Liver (tissue), 9 donors: Measurements from ENCODE around the gene THY1. TPM values are rescaled to one million over a fixed set of nuclear protein-coding genes. Genes with fewer than 3 reads are reported as not detected.

Source experiments
- DNase-seq: peaks from one replicate; pipeline ENCODE4 v3.0.0-alpha.2; 2017; ENCODE audit warnings: low spot score
- H3K27ac ChIP-seq, 2 donors: one replicate each; pipeline ENCODE4 v1.7.0; 2013; ENCODE audit warnings: inconsistent platforms in 2 of 2, low read length in 2 of 2, control low read depth in 1 of 2, low read depth in 1 of 2, mild to moderate bottlenecking in 1 of 2
- H3K27me3 ChIP-seq, 4 donors: one replicate each; pipeline versions ENCODE4 v1.6.1 to v1.7.0; 2013; ENCODE audit warnings: low read length in 3 of 4, inconsistent platforms in 1 of 4, mild to moderate bottlenecking in 1 of 4, moderate library complexity in 1 of 4; ENCODE audit not compliant: control insufficient read depth in 4 of 4, insufficient read depth in 4 of 4
- H3K36me3 ChIP-seq, 4 donors: one replicate each; pipeline versions ENCODE4 v1.6.1 to v1.7.0; 2013; ENCODE audit warnings: low read length in 3 of 4, mild to moderate bottlenecking in 3 of 4, low read depth in 1 of 4, moderate library complexity in 1 of 4; ENCODE audit not compliant: control insufficient read depth in 4 of 4, insufficient read depth in 3 of 4
- H3K4me1 ChIP-seq, 4 donors: one replicate each; pipeline versions ENCODE4 v1.6.1 to v1.7.0; 2013; ENCODE audit warnings: low read length in 3 of 4, mild to moderate bottlenecking in 3 of 4, moderate library complexity in 1 of 4; ENCODE audit not compliant: control insufficient read depth in 4 of 4, insufficient read depth in 4 of 4
- H3K4me3 ChIP-seq, 3 donors: one replicate each; pipeline versions ENCODE4 v1.6.1 to v1.7.0; 2013; ENCODE audit warnings: low read length in 3 of 3, control low read depth in 1 of 3, low read depth in 1 of 3, mild to moderate bottlenecking in 1 of 3
- H3K9ac ChIP-seq, 2 donors: one replicate each; pipeline ENCODE4 v1.7.0; 2013; ENCODE audit warnings: low read length in 2 of 2, mild to moderate bottlenecking in 2 of 2, moderate library complexity in 2 of 2, control low read depth in 1 of 2, low read depth in 1 of 2
- H3K9me3 ChIP-seq, 4 donors: one replicate each; pipeline versions ENCODE4 v1.6.1 to v1.7.0; 2013; ENCODE audit warnings: low read length in 3 of 4; ENCODE audit not compliant: control insufficient read depth in 4 of 4
- CTCF ChIP-seq: fragments of 150-350 bp; IDR thresholded peaks from 2 replicates; pipeline ENCODE4 v1.5.1; 2017; ENCODE audit warnings: improper control_type of control experiment, low read depth, low read length; ENCODE audit not compliant: missing input control
- EGR1 ChIP-seq, 2 donors: IDR thresholded peaks; 2 replicates each; pipeline ENCODE4 v1.6.1; 2016 to 2018; ENCODE audit warnings: antibody characterized with exemption in 2 of 2, low read depth in 2 of 2
- FOXA1 ChIP-seq: IDR thresholded peaks from 2 replicates; pipeline ENCODE4 v1.6.1; 2016; ENCODE audit warnings: antibody characterized with exemption
- FOXA2 ChIP-seq: IDR thresholded peaks from 2 replicates; pipeline ENCODE4 v1.6.1; 2016; ENCODE audit warnings: antibody characterized with exemption
- GABPA ChIP-seq, 2 donors: IDR thresholded peaks in 1 of 2; conservative IDR thresholded peaks in 1 of 2; 2 replicates each; pipeline ENCODE4 v1.6.1; 2016; ENCODE audit warnings: antibody characterized with exemption in 2 of 2, mild to moderate bottlenecking in 1 of 2, moderate library complexity in 1 of 2
- HNF4A ChIP-seq, 2 donors: conservative IDR thresholded peaks; 2 replicates each; pipeline ENCODE4 v1.6.1; 2016; ENCODE audit warnings: antibody characterized with exemption in 2 of 2, mild to moderate bottlenecking in 2 of 2
- HNF4G ChIP-seq: IDR thresholded peaks from 2 replicates; pipeline ENCODE4 v1.6.1; 2016; ENCODE audit warnings: antibody characterized with exemption
- JUND ChIP-seq, 2 donors: IDR thresholded peaks; 2 replicates each; pipeline ENCODE4 v1.6.1; 2016; ENCODE audit warnings: antibody characterized with exemption in 2 of 2
- NR2F2 ChIP-seq: IDR thresholded peaks from 2 replicates; pipeline ENCODE4 v1.6.1; 2016; ENCODE audit warnings: antibody characterized with exemption
- RAD21 ChIP-seq, 2 donors: IDR thresholded peaks; 2 replicates each; pipeline ENCODE4 v1.6.1; 2016; ENCODE audit warnings: antibody characterized with exemption in 2 of 2, mild to moderate bottlenecking in 2 of 2
- RXRA ChIP-seq, 2 donors: IDR thresholded peaks; 2 replicates each; pipeline ENCODE4 v1.6.1; 2017 to 2018; ENCODE audit warnings: antibody characterized with exemption in 2 of 2, mild to moderate bottlenecking in 1 of 2
- SP1 ChIP-seq: IDR thresholded peaks from 2 replicates; pipeline ENCODE4 v1.6.1; 2018; ENCODE audit warnings: antibody characterized with exemption, mild to moderate bottlenecking
- TAF1 ChIP-seq: conservative IDR thresholded peaks from 2 replicates; pipeline ENCODE4 v1.6.1; 2016; ENCODE audit warnings: antibody characterized with exemption, mild to moderate bottlenecking
- YY1 ChIP-seq: IDR thresholded peaks from 2 replicates; pipeline ENCODE4 v1.6.1; 2016; ENCODE audit warnings: antibody characterized with exemption, mild to moderate bottlenecking
- ZBTB33 ChIP-seq: IDR thresholded peaks from 2 replicates; pipeline ENCODE4 v1.6.1; 2016; ENCODE audit warnings: antibody characterized with exemption
- WGBS: extraction: QIAGEN DNeasy Blood & Tissue Kit; methylation state at CpG from one replicate; pipeline ENCODE4 v1.1.7; 2013; 5-methylcytosine and 5-hydroxymethylcytosine counted together
- polyA plus RNA-seq, 2 donors: library from polyadenylated mRNA; stranded (reverse) in 1 of 2; unstranded in 1 of 2; fragments of 200-250 nt in 1 of 2; fragments of >200 nt in 1 of 2; fragmentation: Nextera tagmentation in 1 of 2; extraction: Ambion mirVana in 1 of 2; gene quantifications; one replicate each; pipeline versions ENCODE4 v1.2.1 to v1.2.3, GENCODE V29; 2013 to 2015
- total RNA-seq, 2 donors: library from RNA; depleted of rRNA; stranded (reverse); fragments of >200 nt; gene quantifications; one replicate each; pipeline ENCODE4 v1.2.3, GENCODE V29; 2014
- TF ChIP-seq, protein P1 (sequence below): IDR thresholded peaks from 2 replicates; pipeline ENCODE4 v1.6.1; 2016; ENCODE audit warnings: antibody characterized with exemption, mild to moderate bottlenecking
- TF ChIP-seq, protein P2 (sequence below): IDR thresholded peaks from 2 replicates; pipeline ENCODE4 v1.6.1; 2016; ENCODE audit warnings: antibody characterized with exemption
- TF ChIP-seq, protein P3 (sequence below): IDR thresholded peaks from 2 replicates; pipeline ENCODE4 v1.6.1; 2016; ENCODE audit warnings: antibody characterized with exemption
- donor health status: healthy.
- donor health status: healthy.
- donor health status: healthy.
- donor health status: healthy.
- donor health status: healthy.

Gene THY1
- total and polyA plus RNA-seq, 4 donors = 0.51 to 5.1 (median 1.1) TPM

DNA sequence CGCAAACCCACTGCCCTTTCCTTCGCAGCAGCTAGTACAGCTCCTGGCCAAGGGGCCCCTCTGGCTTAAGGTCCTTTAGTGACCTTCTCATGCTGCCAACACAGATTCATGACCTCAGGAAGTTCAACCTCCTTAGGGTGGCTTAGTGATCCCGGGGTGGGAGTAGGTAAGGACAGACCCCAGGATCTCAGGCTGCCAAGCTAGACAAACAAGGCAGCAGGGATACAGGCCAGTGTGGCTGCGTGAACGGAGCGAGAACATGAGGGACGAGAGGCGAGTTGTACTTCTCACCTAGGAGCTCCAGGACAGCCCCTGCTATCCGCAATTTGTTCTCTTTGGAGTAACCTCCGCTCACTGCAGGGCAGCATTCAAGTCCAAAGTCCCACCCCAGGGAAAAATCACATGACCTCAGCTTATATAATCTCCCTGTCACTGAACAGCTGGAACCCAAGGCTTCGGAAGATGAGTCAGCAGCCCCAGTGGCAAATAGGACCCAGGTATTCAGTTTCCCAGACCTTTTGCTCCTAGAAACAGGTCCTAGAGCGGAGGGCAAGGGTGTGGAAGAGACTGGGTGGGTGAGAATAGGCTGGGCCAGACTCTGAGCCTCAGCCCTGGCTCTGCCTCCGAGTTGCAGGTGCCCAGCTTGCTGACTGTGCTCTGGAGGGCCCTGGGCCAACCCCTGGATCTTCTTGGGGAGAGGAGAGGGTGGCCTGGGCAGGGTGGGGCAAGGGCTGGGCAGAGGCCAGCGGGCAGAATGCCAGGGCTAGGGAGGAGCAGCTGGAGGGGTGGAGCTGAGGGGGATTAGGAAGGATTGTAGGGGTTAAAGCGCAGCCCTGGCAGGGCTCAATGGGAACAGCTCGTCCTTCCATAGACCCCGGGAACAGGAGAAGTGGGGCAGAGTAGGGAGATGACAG is 54.6 kb downstream of the THY1 start:
- TF ChIP-seq FOXA2 = no peak
- TF ChIP-seq NR2F2 = peak; percentile 87
- peak; percentile 81 for TF ChIP-seq ZBTB33
- TF ChIP-seq, protein P1, sequence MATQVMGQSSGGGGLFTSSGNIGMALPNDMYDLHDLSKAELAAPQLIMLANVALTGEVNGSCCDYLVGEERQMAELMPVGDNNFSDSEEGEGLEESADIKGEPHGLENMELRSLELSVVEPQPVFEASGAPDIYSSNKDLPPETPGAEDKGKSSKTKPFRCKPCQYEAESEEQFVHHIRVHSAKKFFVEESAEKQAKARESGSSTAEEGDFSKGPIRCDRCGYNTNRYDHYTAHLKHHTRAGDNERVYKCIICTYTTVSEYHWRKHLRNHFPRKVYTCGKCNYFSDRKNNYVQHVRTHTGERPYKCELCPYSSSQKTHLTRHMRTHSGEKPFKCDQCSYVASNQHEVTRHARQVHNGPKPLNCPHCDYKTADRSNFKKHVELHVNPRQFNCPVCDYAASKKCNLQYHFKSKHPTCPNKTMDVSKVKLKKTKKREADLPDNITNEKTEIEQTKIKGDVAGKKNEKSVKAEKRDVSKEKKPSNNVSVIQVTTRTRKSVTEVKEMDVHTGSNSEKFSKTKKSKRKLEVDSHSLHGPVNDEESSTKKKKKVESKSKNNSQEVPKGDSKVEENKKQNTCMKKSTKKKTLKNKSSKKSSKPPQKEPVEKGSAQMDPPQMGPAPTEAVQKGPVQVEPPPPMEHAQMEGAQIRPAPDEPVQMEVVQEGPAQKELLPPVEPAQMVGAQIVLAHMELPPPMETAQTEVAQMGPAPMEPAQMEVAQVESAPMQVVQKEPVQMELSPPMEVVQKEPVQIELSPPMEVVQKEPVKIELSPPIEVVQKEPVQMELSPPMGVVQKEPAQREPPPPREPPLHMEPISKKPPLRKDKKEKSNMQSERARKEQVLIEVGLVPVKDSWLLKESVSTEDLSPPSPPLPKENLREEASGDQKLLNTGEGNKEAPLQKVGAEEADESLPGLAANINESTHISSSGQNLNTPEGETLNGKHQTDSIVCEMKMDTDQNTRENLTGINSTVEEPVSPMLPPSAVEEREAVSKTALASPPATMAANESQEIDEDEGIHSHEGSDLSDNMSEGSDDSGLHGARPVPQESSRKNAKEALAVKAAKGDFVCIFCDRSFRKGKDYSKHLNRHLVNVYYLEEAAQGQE = peak; percentile 84
- TF ChIP-seq JUND (IDR thresholded peaks at IDR 0.05) = peak; percentile 88 to 93
- peak in 1 of 2 donors; percentile 31 for TF ChIP-seq EGR1 (IDR thresholded peaks at IDR 0.05; ENCODE audit: low read depth in 2 of 2)
- TF ChIP-seq SP1 = peak; percentile 94
- TF ChIP-seq CTCF = no peak
- TF ChIP-seq HNF4G = peak; percentile 98
- peak; percentile 95 to 96 for TF ChIP-seq RXRA (IDR thresholded peaks at IDR 0.05)
- peak in 1 of 2 donors; percentile 61 for TF ChIP-seq GABPA (IDR thresholded peaks at IDR 0.05 in 1 of 2, conservative IDR thresholded peaks at IDR 0.05 in 1 of 2)
- peak; percentile 29 for TF ChIP-seq FOXA1
- peak; percentile 61 for TF ChIP-seq YY1
- no peak for TF ChIP-seq RAD21 (IDR thresholded peaks at IDR 0.05)
- peak; percentile 99 for TF ChIP-seq HNF4A (conservative IDR thresholded peaks at IDR 0.05)
- peak; percentile 47 for TF ChIP-seq TAF1
- TF ChIP-seq, protein P2, sequence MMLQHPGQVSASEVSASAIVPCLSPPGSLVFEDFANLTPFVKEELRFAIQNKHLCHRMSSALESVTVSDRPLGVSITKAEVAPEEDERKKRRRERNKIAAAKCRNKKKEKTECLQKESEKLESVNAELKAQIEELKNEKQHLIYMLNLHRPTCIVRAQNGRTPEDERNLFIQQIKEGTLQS = peak; percentile 76
- TF ChIP-seq, protein P3, sequence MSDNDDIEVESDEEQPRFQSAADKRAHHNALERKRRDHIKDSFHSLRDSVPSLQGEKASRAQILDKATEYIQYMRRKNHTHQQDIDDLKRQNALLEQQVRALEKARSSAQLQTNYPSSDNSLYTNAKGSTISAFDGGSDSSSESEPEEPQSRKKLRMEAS = peak; percentile 78
- Histone ChIP-seq H3K9me3 (no peaks in the 10 kb centered on the region), H3K9ac (peak overlapping the region; percentile 43 to 84), H3K4me3 (peak overlapping the region; percentile 32 to 52 (median 42)), H3K27ac (peak overlapping the region; percentile 96 to 97), H3K36me3 (no peaks in the 10 kb centered on the region), H3K27me3 (no peaks in the 10 kb centered on the region), H3K4me1 (peaks cover 19 to 87% (median 67%) of the 10 kb centered on the region in 4 donors)
- DNase-seq = peak; percentile 56
- whole genome bisulfite sequencing = 27% methylated on average over 17 of the region's 17 CpGs
